Measurements from ENCODE around the gene GYPC.
"Not testable (repeated sequence)": the region's sequence is repeated elsewhere in the genome, so short reads cannot be mapped to it uniquely, and the experiment has no call there.

GYPC gene, protein sequence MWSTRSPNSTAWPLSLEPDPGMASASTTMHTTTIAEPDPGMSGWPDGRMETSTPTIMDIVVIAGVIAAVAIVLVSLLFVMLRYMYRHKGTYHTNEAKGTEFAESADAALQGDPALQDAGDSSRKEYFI

GRCh38 chr2:126655500-126656430 lies at the start of gene GYPC:
TSS of gene GYPC (plus strand) at chr2:126656158. CDS start at chr2:126656264, 106 bp downstream.
- DNase-seq: no peak

DNA sequence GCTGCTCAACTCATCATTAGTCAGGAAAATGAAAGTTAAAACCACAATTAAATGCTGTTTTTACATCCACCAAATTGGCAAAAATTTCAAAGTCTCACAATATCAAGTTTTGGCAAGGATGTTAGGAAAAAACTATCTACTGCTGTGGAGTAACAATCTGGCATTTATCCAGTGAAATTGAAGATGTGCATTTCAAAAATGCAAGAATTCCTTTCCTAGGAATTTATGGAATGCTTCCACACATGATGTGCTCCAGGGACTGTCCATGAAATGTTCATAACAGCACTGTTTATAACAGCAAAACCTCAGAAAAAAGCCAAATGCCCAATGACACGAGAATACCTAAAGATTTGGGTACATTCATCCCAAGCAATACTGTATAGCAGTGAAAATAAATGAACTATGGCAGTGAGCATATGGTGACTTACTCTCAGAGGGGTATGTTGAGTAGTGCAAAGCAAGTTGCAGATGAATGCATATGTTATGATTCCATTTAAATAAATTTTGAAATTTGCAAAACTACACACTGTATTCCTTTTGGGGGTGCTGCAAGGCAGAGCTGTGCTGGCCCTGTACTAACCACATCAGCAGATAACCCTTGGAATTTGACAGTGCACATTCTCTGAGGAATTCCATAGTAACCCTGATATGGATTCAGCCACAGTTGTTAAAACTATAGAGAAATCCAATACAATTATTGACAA lies 41.3 kb upstream of the GYPC start:
- DNase-seq: no peak

DNA sequence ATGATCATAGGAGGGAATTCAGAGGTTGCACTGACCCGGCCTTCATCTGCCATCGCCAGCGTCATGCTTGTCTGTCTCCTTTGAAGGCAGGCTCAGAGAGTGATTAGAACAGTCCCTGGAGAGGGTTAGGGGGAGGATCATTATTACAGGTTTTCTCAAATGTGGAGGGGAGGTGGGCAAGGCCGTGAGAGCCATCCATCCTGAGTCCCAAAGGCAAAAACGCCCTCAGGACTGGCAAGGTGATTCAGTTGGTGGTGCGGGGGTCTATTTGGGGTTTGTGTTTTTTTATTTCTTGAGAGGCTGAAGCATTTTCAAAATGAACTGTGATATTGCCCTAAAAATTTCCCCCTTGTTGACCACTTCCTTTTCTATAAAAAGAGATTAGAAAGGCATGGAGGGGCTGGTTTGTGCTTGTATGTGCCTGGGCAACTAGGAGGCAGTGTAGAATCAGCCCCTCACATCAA lies 39.3 kb upstream of the GYPC start:
- no peak for DNase-seq

DNA sequence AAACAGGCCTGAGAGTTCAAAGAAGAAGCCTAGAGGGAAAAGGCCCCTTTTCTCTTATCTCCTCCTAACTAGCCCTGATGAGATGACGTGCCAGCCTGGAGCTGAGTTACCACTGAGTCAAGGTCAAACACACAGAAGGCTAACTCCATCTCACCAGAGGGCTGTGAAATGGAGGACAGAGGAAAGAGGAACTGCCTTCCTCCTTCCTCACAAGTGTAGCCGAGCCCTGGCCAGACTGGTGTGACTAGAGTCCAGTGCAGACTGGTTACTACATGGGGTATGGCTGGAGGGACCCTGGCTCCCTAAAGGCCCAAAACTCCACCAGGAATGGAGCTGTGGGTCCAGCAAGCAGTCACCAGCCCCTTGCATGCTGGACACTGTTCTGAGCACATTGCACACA lies 35.7 kb upstream of the GYPC start:
- DNase-seq: no peak

- peak; percentile 55 for DNase-seq
These were observed 33.0 kb upstream of the GYPC start for GRCh38 chr2:126623000-126623399.

- DNase-seq: no peak
These were observed 28.3 kb upstream of the GYPC start for GRCh38 chr2:126627643-126628042.

DNA sequence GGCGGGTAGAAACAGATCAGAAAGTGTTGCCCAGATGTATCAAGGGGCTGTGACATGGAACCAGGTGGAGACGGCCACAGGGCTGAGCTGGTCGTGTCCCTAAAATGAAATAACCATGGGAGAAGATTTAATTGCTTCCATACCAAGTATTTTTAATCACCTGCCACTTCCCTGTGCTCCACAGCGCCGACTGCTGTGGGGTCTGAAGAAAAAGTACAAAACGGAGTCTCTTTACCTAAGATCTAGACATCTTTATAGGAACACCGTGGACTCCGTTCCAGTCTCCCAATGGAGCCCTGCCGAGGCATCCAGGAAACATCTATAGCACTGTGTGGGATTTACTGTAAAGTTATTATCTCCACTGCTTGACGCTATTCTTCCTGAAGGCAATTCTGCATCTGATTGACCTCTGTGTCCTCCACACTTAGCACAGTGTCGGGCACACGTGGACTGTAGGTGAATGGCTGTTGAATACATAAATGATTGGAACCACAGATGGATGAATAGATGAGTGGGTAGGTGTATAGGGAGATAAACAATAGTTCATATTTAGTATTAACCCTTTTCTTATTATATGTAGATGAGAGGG lies 21.6 kb upstream of the GYPC start:
- no peak for DNase-seq

GRCh38 chr2:126635281-126635680 lies 20.7 kb upstream of the GYPC start:
- no peak for DNase-seq

DNA sequence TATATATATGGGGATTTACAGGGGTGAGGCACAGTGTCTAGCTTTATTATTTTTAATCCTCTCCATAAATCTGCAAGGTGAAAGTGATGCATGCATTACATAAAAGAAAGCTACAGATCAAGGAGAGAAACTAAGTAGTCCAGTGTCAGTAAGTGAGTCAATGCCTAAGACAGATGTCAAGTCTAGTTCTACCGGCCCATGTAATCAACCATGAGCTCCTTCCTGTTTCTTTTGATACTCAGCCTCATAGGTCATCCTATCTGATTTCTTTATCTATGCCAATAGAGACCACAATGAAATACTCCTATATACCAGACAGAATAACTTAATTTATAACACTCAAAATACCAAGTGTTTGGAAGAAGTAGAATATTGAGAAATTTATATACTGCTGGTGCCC lies 20.2 kb upstream of the GYPC start:
- DNase-seq: no peak

DNA sequence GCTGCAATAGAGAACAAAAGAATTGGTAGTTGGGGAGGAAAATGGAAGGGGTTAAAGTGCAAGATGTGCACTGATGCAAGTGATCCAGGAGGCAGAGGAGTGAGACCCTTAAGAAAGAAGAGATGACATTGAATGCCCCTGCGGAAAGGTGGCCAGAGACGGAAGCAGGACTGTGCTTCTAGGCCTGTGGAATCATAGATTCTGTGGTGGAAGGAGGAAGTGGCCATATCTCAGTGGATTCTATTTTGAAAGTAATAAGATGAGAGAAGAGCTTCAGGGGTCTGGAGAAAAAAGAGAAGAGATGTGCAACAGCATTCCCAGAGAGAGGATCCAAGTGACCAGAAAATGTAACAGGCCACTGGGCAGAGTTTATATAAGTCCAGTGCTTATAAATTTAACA lies 18.6 kb upstream of the GYPC start:
- no peak for DNase-seq

DNA sequence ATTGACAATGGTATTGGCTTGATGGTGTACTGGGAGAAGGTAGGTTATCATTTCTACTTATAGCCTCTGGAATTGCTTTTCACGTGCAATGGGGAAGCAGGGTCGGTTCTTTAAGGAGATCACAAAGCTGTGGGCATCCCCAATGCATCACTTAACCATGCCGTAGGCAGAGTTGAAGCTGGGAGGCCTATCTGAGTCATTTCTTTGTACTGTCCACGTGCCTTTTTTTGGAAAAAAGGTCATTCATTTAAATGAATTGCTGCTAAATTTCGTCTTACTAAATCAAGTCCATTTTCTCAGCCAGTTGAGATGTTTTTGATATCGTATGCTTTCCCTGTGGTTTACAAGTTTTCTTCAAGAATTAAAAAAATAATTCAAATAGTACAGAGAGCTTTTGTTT lies 17.2 kb upstream of the GYPC start:
- no peak for DNase-seq

- no peak for DNase-seq
These were observed 16.7 kb upstream of the GYPC start for GRCh38 chr2:126639276-126639675.

DNA sequence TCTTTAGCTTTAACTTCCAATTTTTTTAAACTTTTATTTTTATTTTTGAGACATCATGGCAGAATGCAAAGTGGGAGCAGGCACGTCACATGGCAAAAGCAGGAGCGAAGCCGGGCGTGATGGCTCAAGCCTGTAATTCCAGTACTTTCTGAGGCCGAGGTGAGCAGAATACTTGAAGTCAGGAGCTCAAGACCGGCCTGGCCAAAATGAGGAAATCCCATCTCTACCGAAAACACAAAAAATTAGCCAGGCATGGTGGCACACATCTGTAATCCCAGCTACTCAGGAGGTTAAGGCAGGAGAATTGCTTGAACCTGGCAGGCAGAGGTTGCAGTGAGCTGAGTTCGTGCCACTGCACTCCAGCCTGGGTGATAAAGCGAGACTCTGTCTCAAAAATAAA lies 14.7 kb upstream of the GYPC start:
- DNase-seq: not testable (repeated sequence)

DNA sequence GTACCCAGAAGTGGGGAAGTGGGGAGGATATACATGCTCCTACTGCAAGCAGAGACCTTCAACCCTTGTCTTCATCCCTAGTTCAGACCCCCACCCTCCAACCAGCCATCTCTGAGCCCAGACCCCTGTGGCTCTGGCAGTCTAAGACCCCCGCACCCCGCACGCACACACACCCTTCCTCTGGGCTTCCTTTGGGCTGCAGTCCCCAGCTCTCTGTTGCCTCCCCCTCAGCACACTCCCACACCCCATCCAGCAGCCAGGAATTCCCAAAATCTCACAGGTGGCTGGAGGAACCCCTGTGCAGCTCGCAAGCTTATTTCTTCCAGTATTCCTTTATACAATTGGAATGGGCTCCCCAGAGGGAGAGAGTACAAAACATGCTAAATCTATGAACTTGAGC lies 13.9 kb upstream of the GYPC start:
- DNase-seq: no peak

DNA sequence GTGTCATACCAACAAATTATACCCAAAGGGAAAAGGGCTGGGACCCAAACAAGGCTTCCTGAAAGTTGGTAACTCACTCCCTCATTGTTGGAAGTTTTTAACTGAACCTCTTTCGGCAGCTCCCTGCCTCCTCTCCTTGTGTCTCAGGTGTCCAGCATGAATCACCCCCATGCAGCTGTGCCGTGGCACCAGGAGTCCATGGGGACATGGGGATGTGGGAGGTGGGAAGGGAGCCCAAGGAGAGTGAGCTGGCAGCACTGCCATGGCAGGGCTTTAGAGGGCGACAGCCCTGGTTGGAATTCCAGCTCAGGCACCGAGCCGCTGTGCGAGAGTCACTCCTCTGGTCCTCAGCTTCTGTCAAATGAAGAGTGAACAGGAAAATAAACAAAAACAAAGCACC lies 12.5 kb upstream of the GYPC start:
- DNase-seq: no peak

DNA sequence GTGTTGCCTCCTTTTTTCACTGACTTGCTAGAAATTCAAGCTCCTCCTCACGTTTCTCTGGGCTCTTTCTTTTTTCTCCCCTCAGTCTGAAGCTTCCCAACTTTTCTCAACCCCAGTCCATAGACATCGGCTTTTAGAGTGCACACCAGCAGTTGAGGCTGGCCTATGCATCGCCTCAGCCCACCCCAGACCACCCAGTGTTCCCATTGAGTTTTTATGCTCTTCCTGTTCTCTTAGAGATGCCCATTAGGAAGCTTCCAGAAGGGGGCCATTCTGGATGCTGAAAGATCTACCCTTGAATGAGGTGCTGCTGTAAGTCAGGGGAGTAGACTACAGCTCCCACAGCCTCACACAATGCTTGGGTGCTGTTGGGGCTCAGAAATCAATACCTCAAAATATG lies 12.0 kb upstream of the GYPC start:
- no peak for DNase-seq

DNA sequence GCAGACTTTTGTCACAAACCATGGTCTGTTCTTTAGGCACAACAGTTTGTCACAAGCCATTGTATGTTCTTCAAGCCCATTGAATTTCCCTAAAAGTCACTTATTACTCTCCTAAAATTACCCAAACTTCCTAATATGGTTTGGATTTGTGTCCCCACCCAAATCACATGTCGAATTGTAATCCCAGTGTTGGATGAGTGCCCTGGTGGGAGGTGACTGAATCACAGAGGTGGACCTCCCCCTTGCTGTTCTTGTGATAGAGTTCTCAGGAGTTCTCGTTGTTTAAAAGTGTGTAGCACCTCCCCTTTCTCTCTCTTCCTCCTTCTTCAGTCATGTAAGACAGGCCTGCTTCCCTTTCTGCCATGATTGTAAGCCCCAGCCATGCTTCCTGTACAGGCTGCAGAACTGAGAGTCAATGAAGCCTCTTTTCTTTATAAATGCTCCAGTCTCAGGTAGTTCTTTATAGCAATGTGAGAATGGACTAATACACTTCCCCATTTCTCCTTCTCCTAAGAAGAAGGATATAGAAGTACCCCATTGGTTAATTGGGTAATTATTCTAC lies 11.2 kb upstream of the GYPC start:
- DNase-seq: no peak

DNA sequence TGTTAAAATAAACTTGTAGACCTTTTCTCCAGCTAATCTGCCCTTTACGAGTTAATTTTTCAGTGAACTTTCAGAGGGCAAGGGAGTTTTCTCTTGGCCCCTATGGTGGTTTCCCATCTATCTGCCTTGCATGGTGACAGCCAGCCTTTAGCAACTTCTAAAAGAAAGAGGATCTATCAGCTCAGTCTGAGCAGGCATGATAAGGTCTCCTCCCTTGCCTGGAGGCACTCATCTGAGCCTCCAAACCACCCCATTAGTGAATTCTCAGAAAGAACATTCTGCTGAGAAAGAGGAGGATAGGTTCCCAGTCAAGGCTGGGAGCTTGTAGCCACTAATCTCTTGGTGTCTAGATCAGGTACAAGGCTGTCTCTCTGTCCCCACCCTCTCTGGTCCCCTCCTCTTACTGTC lies 10.7 kb upstream of the GYPC start:
- no peak for DNase-seq

DNA sequence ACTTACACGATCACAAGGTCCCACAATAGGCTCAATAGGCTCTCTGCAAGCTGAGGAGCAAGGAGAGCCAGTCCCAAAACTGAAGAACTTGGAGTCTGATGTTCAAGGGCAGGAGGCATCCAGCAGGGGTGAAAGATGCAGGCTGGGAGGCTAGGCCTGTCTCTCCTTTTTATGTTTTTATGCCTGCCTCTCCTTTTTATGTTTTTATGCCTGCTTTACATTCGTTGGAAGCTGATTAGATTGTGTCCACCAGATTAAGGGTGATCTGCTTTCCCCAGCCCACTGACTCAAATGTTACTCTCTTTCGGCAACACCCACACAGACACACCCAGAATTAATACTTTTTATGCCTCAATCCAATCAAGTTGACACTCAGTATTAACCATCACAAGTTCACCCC lies 9.9 kb upstream of the GYPC start:
- DNase-seq: no peak

DNA sequence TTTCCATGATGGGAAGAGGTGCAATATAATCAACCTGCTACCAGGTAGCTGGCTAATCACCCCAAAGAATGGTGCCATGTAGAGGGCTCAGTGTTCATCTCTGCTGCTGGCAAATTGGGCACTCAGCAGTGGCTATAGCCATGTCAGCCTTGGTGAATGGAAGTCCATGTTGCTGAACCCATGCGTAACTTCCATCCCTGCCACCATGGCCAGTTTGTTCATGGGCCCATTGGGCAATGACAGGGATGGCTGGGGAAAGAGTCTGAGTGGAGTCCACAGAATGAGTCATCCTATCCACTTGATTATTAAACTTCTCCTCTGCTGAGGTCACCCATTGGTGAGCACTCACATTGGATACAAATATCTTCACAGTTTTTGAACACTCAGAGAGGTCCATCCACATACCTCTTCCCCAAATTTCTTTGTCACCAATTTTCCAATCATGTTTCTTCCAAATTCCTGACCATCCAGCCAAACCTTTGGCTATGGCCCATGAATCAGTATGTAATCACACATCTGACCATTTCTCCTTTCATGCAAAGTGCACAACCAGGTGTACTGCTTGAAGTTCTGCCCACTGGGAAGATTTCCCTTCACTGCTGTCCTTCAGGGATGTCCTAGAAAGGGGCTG lies 8.1 kb upstream of the GYPC start:
- DNase-seq: not testable (repeated sequence)

GRCh38 chr2:126648345-126648786 lies 7.6 kb upstream of the GYPC start:
- not testable (repeated sequence) for DNase-seq

- DNase-seq: no peak
These were observed 6.9 kb upstream of the GYPC start for GRCh38 chr2:126649101-126649500.

- DNase-seq: no peak
These were observed 5.0 kb upstream of the GYPC start for GRCh38 chr2:126650994-126651393.

Data from NCI-H2227 treated with DMSO at 0.1 percent for 48 hours (cell line).